Endothelial cell of umbilical vein (primary cell): Measurements from ENCODE around the gene TNFRSF19. TPM values are rescaled to one million over a fixed set of nuclear protein-coding genes. Genes with fewer than 3 reads are reported as not detected.
A peak's percentile ranks its signal among the peaks of the same experiment; 100 is the strongest.

Source experiments
- BruUV-seq: library from RNA; stranded (reverse); fragments of 400-500 nt; replicated peaks from 2 replicates; lab custom pipeline; 2021; lab: Mats Ljungman, UMichigan
- CTCF ChIA-PET: fragments of 300-600, 350-600 bp; sonication (Branson Sonifier 250); formaldehyde crosslinking; loops from one replicate; lab custom pipeline; 2021; ENCODE audit warnings: antibody characterized with exemption, inconsistent platforms; lab: Charles Lee
- POLR2A ChIA-PET: fragments of 300-600, 350-600 bp; sonication (Branson Sonifier 250); formaldehyde crosslinking; loops from one replicate; lab custom pipeline; 2021; ENCODE audit warnings: antibody characterized with exemption, inconsistent platforms; lab: Charles Lee
- DNase-seq: peaks from one replicate; pipeline ENCODE4 v3.0.0-alpha.2; 2011; ENCODE audit warnings: low read depth, low spot score
- FAIRE-seq: peaks from 2 replicates; lab custom pipeline; 2011; peaks lifted over from hg19 to GRCh38; lab: Jason Lieb, UNC
- H2AFZ ChIP-seq: 2 replicates; pipeline ENCODE4 v1.6.0; 2012; ENCODE audit warnings: low read depth, low read length, control low read depth, inconsistent platforms
- H3K27ac ChIP-seq: 2 replicates; pipeline ENCODE4 v1.5.1; 2011; ENCODE audit warnings: low read depth, mild to moderate bottlenecking, control low read depth, low read length, moderate library complexity; ENCODE audit not compliant: insufficient read depth
- H3K27me3 ChIP-seq, 2 experiments: 2 replicates each; pipeline versions ENCODE4 v1.6.0 to v1.6.1; 2011; ENCODE audit warnings: low read length in 2 of 2, mixed read lengths in 1 of 2; ENCODE audit not compliant: control insufficient read depth in 2 of 2, insufficient read depth in 2 of 2
- H3K36me3 ChIP-seq, 2 experiments: 2 replicates in 1 of 2; 3 replicates in 1 of 2; pipeline ENCODE4 v1.5.1; 2011; ENCODE audit warnings: low read length in 2 of 2, mild to moderate bottlenecking in 1 of 2, moderate library complexity in 1 of 2; ENCODE audit not compliant: control insufficient read depth in 2 of 2, insufficient read depth in 2 of 2; ENCODE audit errors: extremely low read depth in 1 of 2
- H3K4me1 ChIP-seq: 3 replicates; pipeline ENCODE4 v1.5.1; 2011; ENCODE audit warnings: mild to moderate bottlenecking, low read length; ENCODE audit not compliant: control insufficient read depth, insufficient read depth; ENCODE audit errors: extremely low read depth
- H3K4me2 ChIP-seq: 2 replicates; pipeline ENCODE4 v1.6.1; 2011; ENCODE audit warnings: low read length, control low read depth, mixed read lengths; ENCODE audit not compliant: insufficient read depth
- H3K4me3 ChIP-seq, 3 experiments: fragments of 200-600 bp in 1 of 3; sonication (generic), shearing (Covaris generic) in 1 of 3; replicated peaks in 1 of 3; 2 replicates each; pipeline ENCODE4 v1.5.1; 2011 to 2016; ENCODE audit warnings: control low read depth in 3 of 3, low read length in 3 of 3, mild to moderate bottlenecking in 2 of 3, inconsistent platforms in 1 of 3, low read depth in 1 of 3, moderate library complexity in 1 of 3; ENCODE audit not compliant: insufficient read depth in 1 of 3
- H3K79me2 ChIP-seq: 2 replicates; pipeline ENCODE4 v1.6.0; 2012; ENCODE audit warnings: low read length, inconsistent platforms; ENCODE audit not compliant: control insufficient read depth, insufficient read depth
- H3K9ac ChIP-seq: replicated peaks from 2 replicates; pipeline ENCODE3; 2011; ENCODE audit warnings: low read length, control low read depth; ENCODE audit not compliant: insufficient read depth; ENCODE audit errors: extremely low read depth
- H3K9me1 ChIP-seq: replicated peaks from 3 replicates; pipeline ENCODE4 v1.6.0; 2011; ENCODE audit warnings: mild to moderate bottlenecking, low read length; ENCODE audit not compliant: control insufficient read depth, insufficient read depth; ENCODE audit errors: extremely low read depth
- H3K9me3 ChIP-seq: replicated peaks from 2 replicates; pipeline ENCODE4 v1.5.1; 2012; ENCODE audit warnings: low read length, inconsistent platforms; ENCODE audit not compliant: control insufficient read depth, insufficient read depth
- H4K20me1 ChIP-seq: replicated peaks from 2 replicates; pipeline ENCODE3; 2011; ENCODE audit warnings: mild to moderate bottlenecking, low read length; ENCODE audit not compliant: control insufficient read depth, insufficient read depth; ENCODE audit errors: extremely low read depth
- EZH2 ChIP-seq: IDR thresholded peaks from 2 replicates; pipeline ENCODE4 v1.6.1; 2012; ENCODE audit warnings: borderline replicate concordance, low read depth, mild to moderate bottlenecking, moderate library complexity, low read length, inconsistent platforms; ENCODE audit not compliant: severe bottlenecking
- FOS ChIP-seq: IDR thresholded peaks from 2 replicates; pipeline ENCODE4 v1.6.1; 2011; ENCODE audit warnings: mild to moderate bottlenecking, low read length, moderate library complexity, borderline replicate concordance; ENCODE audit not compliant: insufficient read depth
- GATA2 ChIP-seq: IDR thresholded peaks from 2 replicates; pipeline ENCODE4 v1.7.0; 2011; ENCODE audit warnings: low read depth, mild to moderate bottlenecking, moderate library complexity, mixed read lengths, low read length; ENCODE audit not compliant: insufficient read length, insufficient read depth
- JUN ChIP-seq: IDR thresholded peaks from 2 replicates; pipeline ENCODE4 v1.6.1; 2011; ENCODE audit warnings: borderline replicate concordance, low read depth; ENCODE audit not compliant: insufficient read length, insufficient read depth
- MYC ChIP-seq: IDR thresholded peaks from one replicate; pipeline ENCODE4 v1.6.1; 2011; ENCODE audit warnings: mild to moderate bottlenecking, low read depth, low read length
- POLR2A ChIP-seq: IDR thresholded peaks from 2 replicates; pipeline ENCODE4 v1.6.1; 2012; ENCODE audit warnings: low read depth, mild to moderate bottlenecking, control low read depth, low read length
- POLR2AphosphoS5 ChIP-seq: IDR thresholded peaks from 2 replicates; pipeline ENCODE4 v1.6.1; 2012; ENCODE audit warnings: low read depth, mild to moderate bottlenecking, control low read depth, low read length, moderate library complexity; ENCODE audit not compliant: insufficient read depth
- dilution Hi-C: fragments of 300-500 bp; cut with MboI; formaldehyde crosslinking; loops from one replicate; pipeline ENCODE4 v1.15.0; 2019; ENCODE audit warnings: low sequenced_read_pairs; ENCODE audit not compliant: extremely low pct_ligation_motif_present
- intact Hi-C: fragments of 100-400 bp; cut with micrococcal nuclease; formaldehyde crosslinking; loops from one replicate; pipeline ENCODE4 v1.10.0; 2022
- polyA plus RNA-seq, 4 experiments: library from polyadenylated mRNA; depleted of rRNA in 3 of 4; stranded (reverse) in 3 of 4; unstranded in 1 of 4; fragments of >200 nt; gene quantifications; 2 replicates each; pipeline versions ENCODE4 v1.2.1 to v1.2.3, GENCODE V29; 2011 to 2012; ENCODE audit warnings: missing spikeins in 1 of 4
- total RNA-seq: library from RNA; stranded (reverse); gene quantifications from 2 replicates; pipeline ENCODE4 v1.2.3, GENCODE V29; 2021
- TF ChIP-seq, protein P1 (sequence below), 2 donors: IDR thresholded peaks; 1 replicate in 1 of 2; 2 replicates in 1 of 2; pipeline ENCODE4 v1.5.1; 2011; ENCODE audit warnings: low read length in 2 of 2, mild to moderate bottlenecking in 2 of 2, moderate library complexity in 2 of 2, control low read depth in 1 of 2, inconsistent platforms in 1 of 2, low read depth in 1 of 2; ENCODE audit not compliant: insufficient read depth in 1 of 2; ENCODE audit errors: extremely low read depth in 1 of 2
- TF ChIP-seq, protein P2 (sequence below): IDR thresholded peaks from 2 replicates; pipeline ENCODE4 v1.6.1; 2011; ENCODE audit not compliant: insufficient read depth, insufficient read length

The TNFRSF19 gene
- total and polyA plus RNA-seq, 2 donors (not counting 3 experiments of a cell fraction or from before 2014, with no cell fraction given): 0.23 to 0.29 TPM

DNA sequence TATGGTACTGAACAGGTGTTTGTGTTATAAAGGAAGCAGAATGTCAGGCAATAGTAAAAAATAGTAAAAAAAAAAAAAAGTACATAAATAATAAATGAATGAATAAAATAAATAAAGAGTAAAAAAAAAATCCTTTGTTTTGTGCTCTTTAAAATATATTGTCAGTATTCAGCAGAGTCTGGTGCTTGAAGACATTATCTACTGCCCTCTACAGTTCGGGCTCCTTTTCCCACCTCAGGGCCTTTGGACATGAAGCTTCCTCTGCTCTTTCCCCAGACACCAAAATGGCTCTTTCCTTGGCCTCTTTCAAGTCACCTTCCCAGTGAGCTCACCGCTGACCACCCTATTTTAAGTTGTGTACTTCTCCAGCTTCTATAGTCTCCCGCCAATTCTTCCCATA is 137.5 kb downstream of the TNFRSF19 start:
- no peaks in the 10 kb centered on the region for H4K20me1 ChIP-seq
- H3K36me3 ChIP-seq: no peaks in the 10 kb centered on the region
- no peaks in the 10 kb centered on the region for H3K27me3 ChIP-seq
- H3K4me2 ChIP-seq: no peak overlapping the region
- TF ChIP-seq FOS (no peak), GATA2 (no peak)
- TF ChIP-seq, protein P1, sequence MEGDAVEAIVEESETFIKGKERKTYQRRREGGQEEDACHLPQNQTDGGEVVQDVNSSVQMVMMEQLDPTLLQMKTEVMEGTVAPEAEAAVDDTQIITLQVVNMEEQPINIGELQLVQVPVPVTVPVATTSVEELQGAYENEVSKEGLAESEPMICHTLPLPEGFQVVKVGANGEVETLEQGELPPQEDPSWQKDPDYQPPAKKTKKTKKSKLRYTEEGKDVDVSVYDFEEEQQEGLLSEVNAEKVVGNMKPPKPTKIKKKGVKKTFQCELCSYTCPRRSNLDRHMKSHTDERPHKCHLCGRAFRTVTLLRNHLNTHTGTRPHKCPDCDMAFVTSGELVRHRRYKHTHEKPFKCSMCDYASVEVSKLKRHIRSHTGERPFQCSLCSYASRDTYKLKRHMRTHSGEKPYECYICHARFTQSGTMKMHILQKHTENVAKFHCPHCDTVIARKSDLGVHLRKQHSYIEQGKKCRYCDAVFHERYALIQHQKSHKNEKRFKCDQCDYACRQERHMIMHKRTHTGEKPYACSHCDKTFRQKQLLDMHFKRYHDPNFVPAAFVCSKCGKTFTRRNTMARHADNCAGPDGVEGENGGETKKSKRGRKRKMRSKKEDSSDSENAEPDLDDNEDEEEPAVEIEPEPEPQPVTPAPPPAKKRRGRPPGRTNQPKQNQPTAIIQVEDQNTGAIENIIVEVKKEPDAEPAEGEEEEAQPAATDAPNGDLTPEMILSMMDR (IDR thresholded peaks at IDR 0.05; ENCODE audit: extremely low read depth in 1 of 2, insufficient read depth in 1 of 2, low read depth in 1 of 2, low read length in 2 of 2): peak in 1 of 2 donors; percentile 17
- no peak overlapping the region for H3K9ac ChIP-seq
- dilution Hi-C loops: no loop called here
- H3K9me1 ChIP-seq: no peaks in the 10 kb centered on the region
- no peaks in the 10 kb centered on the region for H3K4me1 ChIP-seq
- H2AFZ ChIP-seq: no peak overlapping the region
- CTCF ChIA-PET: interaction anchor here (0.6 to 3.0 kb wide), 27 partner anchors 10 to 521 kb away, joined by 3 to 34 read pairs (median 3); no protein-coding TSS in a partner anchor
- H3K27ac ChIP-seq: no peak overlapping the region
- POLR2A ChIA-PET: no interaction called here
- H3K4me3 ChIP-seq: no peak overlapping the region
- DNase-seq (peak; percentile 23), FAIRE-seq (no peak)
- H3K79me2 ChIP-seq: no peaks in the 10 kb centered on the region
- no TSS peak for BruUV-seq
- intact Hi-C loops: loop anchor here (1.0 to 5.0 kb wide), 2 partner anchors 130 to 241 kb away; no protein-coding TSS in a partner anchor
- no peaks in the 10 kb centered on the region for H3K9me3 ChIP-seq

DNA sequence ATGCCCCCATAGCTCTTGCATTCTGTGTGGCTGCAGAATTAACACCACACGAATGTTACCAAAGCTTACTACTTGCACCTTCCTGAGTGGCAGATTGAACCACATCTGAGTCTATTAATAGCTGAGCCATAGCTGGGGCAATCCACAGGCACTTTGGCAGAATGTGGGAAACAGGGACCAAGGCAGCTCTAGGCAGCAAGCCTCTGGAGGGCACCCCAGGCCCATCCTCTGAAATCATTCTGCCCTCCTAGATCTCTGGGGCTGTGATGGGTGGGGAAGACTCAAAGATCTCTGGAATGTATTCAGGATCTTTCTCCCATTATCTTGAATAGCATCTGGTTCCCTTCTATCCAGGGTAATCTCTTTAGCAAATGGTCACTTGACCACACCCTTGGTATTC is 139.3 kb downstream of the TNFRSF19 start:
- H3K9me3 ChIP-seq: no peaks in the 10 kb centered on the region
- no peak overlapping the region for H2AFZ ChIP-seq
- no peak overlapping the region for H3K27ac ChIP-seq
- BruUV-seq: no TSS peak
- POLR2A ChIA-PET: no interaction called here
- intact Hi-C loops (loop anchor here (5.0 kb wide), 1 partner anchor 132 kb away; no protein-coding TSS in a partner anchor), dilution Hi-C loops (no loop called here)
- H3K36me3 ChIP-seq: no peaks in the 10 kb centered on the region
- no peaks in the 10 kb centered on the region for H3K27me3 ChIP-seq
- no peak for TF ChIP-seq JUN
- TF ChIP-seq EZH2: no peak
- no peak for TF ChIP-seq POLR2A
- no peak for TF ChIP-seq POLR2AphosphoS5
- TF ChIP-seq FOS: no peak
- TF ChIP-seq, protein P2, sequence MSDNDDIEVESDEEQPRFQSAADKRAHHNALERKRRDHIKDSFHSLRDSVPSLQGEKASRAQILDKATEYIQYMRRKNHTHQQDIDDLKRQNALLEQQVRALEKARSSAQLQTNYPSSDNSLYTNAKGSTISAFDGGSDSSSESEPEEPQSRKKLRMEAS: no peak
- no peak for TF ChIP-seq GATA2
- no peak for TF ChIP-seq MYC
- H4K20me1 ChIP-seq: no peaks in the 10 kb centered on the region
- no peak overlapping the region for H3K4me3 ChIP-seq
- no peak for FAIRE-seq
- no peaks in the 10 kb centered on the region for H3K79me2 ChIP-seq
- H3K4me2 ChIP-seq: no peak overlapping the region
- no peak for DNase-seq
- no peaks in the 10 kb centered on the region for H3K4me1 ChIP-seq
- no peaks in the 10 kb centered on the region for H3K9me1 ChIP-seq
- H3K9ac ChIP-seq: no peak overlapping the region
- CTCF ChIA-PET: interaction anchor here (1.1 to 3.0 kb wide), 3 partner anchors 32 to 163 kb away, joined by 5 to 17 read pairs (median 9); no protein-coding TSS in a partner anchor
